GM12878 (cell line): ENCODE results near the gene HMGB3. TPM values are rescaled to one million over a fixed set of nuclear protein-coding genes. Genes with fewer than 3 reads are reported as not detected.

ENCODE experiments used
- CBFB ChIP-seq: IDR thresholded peaks from 2 replicates; pipeline ENCODE4 v1.6.1; 2016; ENCODE audit warnings: antibody characterized with exemption, low read depth
- FOS ChIP-seq: IDR thresholded peaks from 3 replicates; pipeline ENCODE4 v1.6.1; 2011; ENCODE audit warnings: borderline replicate concordance; ENCODE audit not compliant: insufficient read length; ENCODE audit errors: extremely low read depth
- HDAC6 ChIP-seq: fragments of 200-600 bp; sonication (generic); IDR thresholded peaks from one replicate; pipeline ENCODE4 v1.8.0; 2017; ENCODE audit warnings: antibody characterized with exemption; ENCODE audit not compliant: unreplicated experiment
- KAT2A ChIP-seq: conservative IDR thresholded peaks from 2 replicates; pipeline ENCODE4 v1.6.1; 2011; ENCODE audit warnings: low read depth, low read length; ENCODE audit not compliant: control insufficient read depth
- KDM1A ChIP-seq: fragments of 200-600 bp; sonication (generic); IDR thresholded peaks from 2 replicates; pipeline ENCODE4 v1.6.1; 2016; ENCODE audit warnings: borderline replicate concordance
- MTA2 ChIP-seq: fragments of 450-650 bp; IDR thresholded peaks from 2 replicates; pipeline ENCODE4 v1.6.1; 2016; ENCODE audit warnings: low read depth, mild to moderate bottlenecking, moderate library complexity
- MYC ChIP-seq: IDR thresholded peaks from 2 replicates; pipeline ENCODE4 v1.6.1; 2011; ENCODE audit warnings: mild to moderate bottlenecking, low read length, moderate library complexity, inconsistent platforms; ENCODE audit not compliant: insufficient read depth, insufficient replicate concordance, insufficient read length, severe bottlenecking
- PBX3 ChIP-seq: IDR thresholded peaks from 2 replicates; pipeline ENCODE4 v1.6.1; 2011; ENCODE audit warnings: mild to moderate bottlenecking, low read depth, low read length, moderate library complexity; ENCODE audit not compliant: insufficient replicate concordance
- POLR2AphosphoS2 ChIP-seq: IDR thresholded peaks from 2 replicates; pipeline ENCODE4 v1.6.1; 2011; ENCODE audit warnings: low read depth, mild to moderate bottlenecking, low read length, improper control_type of control experiment, moderate library complexity
- RAD21 ChIP-seq: IDR thresholded peaks from 2 replicates; pipeline ENCODE4 v1.6.1; 2011; ENCODE audit warnings: mild to moderate bottlenecking, low read depth, low read length, moderate library complexity; ENCODE audit not compliant: insufficient read depth
- RELA ChIP-seq: fragments of 450-650 bp; IDR thresholded peaks from 2 replicates; pipeline ENCODE4 v1.8.0; 2014; ENCODE audit warnings: borderline replicate concordance; ENCODE audit not compliant: partially characterized antibody
- USF2 ChIP-seq: IDR thresholded peaks from 2 replicates; pipeline ENCODE4 v1.6.1; 2011; ENCODE audit warnings: low read depth, low read length, improper control_type of control experiment, borderline replicate concordance
- WRNIP1 ChIP-seq: IDR thresholded peaks from 2 replicates; pipeline ENCODE4 v1.6.1; 2011; ENCODE audit warnings: low read depth, low read length, improper control_type of control experiment, borderline replicate concordance
- polyA plus RNA-seq, 11 experiments: library from polyadenylated mRNA; depleted of rRNA in 4 of 11; unstranded in 6 of 11; stranded (reverse) in 5 of 11; fragments of >200 nt; fragmentation: Nextera tagmentation in 4 of 11; fragmentation: Illumina TruSeq in 1 of 11; extraction: Ambion mirVana in 4 of 11; extraction: Trizol in 1 of 11; gene quantifications; 1 replicate in 1 of 11; 2 replicates in 10 of 11; pipeline versions ENCODE4 v1.2.1 to v1.2.3, GENCODE V29; 2011 to 2016; ENCODE audit warnings: inconsistent platforms in 2 of 11, missing spikeins in 2 of 11, low read depth in 1 of 11
- total RNA-seq, 4 experiments: library from RNA; depleted of rRNA in 3 of 4; stranded (reverse); fragments of >200 nt in 3 of 4; fragmentation: Illumina TruSeq in 1 of 4; extraction: Trizol in 1 of 4; gene quantifications; 2 replicates each; pipeline versions ENCODE4 v1.2.1 to v1.2.3, GENCODE V29; 2013 to 2021

Gene HMGB3
- total and polyA plus RNA-seq, 10 of the 15 experiments (the other 5 are each of a cell fraction or from before 2014, with no cell fraction given): 19.1 to 167 (median 109) TPM

GRCh38 chrX:150955590-150955989 lies 27.5 kb upstream of the HMGB3 start (continued):
- TF ChIP-seq KDM1A: no peak
- TF ChIP-seq MYC: no peak
- TF ChIP-seq FOS: no peak
- TF ChIP-seq USF2: no peak
- no peak for TF ChIP-seq WRNIP1
- no peak for TF ChIP-seq PBX3
- TF ChIP-seq RAD21: no peak
- TF ChIP-seq RELA: no peak
- TF ChIP-seq KAT2A: no peak
- no peak for TF ChIP-seq MTA2
- TF ChIP-seq CBFB: no peak
- TF ChIP-seq POLR2AphosphoS2: no peak
- no peak for TF ChIP-seq HDAC6
